ENCODE measurements around the gene RPTOR.

The RPTOR gene

DNA sequence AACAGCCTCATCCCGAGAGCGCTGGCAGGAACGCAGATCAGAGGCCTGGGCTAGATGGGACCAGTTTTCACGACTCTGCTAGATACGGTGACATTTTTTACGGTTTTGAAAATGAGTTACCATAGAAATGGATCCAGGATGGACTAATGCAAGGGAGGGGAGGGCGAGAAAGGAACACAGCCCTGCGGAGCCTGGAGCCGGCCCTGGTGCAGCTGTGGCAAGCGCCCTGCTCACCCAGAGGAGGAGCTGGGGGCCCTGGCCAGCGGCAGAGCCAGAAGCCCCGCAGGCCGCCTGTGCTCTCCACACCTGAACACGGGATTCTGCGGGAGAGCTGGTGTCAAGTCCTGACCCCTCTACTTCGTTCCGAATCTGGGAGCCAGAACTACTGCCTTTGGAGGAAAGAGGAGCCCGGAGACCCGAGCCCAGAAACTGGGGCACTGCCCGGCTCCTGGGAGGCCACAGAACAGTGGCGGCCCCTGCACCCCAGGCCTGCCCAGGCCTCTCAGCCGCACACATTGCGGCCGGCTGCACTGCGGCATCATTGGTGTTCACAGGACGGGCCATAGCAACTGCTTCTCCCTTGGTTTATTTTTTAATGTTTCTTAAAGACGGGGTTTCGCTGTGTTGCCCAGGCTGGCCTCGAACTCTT lies 358.4 kb downstream of the RPTOR start:
- DNase-seq, result no peak

DNA sequence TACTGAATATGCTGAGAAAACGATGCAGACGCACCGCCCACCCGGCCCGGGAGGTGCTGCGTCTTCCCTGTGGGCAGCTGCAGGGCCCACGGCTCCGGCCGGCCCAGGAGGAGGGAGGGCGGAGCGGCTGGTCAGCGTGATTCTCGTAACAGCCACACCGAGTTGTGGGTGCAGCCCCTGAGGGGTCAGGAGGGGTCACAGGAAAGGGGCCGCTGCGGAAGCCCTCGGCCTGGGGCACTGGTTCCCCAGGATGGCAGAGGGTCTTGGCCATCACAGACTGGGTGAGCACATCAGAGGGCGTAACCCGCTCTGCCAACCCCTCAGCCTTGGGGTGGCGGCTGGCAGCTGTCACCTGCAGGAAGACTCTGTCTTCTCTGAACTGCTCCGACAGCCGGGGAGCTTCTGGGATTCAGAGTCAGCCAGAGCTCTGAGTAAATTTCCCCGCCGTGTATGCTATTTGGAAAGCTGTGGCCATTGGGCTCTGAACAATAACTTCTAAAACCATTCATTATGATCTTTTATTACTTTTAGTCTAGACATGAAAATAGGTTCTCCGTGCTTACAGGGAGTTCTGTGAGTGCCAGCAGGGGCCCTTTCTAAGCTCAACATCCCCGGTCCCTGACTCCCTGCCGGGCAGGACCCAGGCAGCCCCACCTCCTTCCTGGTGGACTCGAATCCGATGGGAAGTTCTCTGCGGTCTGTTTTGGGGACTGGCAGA lies 359.6 kb downstream of the RPTOR start:
- no peak for DNase-seq

DNA sequence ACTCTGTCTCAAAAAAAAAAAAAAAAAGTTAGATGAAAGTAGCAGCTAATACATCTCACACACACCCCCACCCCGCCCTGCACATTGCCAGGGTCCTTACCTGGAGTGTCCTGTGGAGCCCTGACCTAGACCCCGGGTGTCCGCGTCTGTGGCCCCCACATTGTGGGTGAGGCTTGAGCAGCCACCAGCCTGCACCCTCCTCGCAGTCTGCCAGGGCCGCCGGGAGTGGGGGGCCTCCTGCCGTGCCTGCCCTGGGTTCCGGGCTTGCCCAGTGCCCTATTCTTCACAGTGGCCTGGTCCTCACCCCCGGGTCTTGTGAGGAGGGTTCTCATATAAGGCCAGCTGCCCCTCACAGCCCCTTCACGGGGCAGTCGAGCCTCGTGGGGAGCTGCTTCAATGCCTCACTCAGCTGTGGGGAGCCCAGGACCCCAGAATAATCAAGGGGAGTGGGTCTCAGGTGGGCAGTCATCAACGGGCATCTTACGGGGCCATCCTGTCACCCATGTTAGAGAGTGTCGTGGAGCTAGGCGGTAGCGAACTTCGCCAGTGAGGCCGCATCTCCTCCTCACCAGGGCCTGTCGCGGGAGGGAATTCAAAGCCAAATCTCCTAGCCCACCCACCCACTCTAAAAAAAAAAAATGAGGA lies 361.1 kb downstream of the RPTOR start:
- DNase-seq, result no peak

DNA sequence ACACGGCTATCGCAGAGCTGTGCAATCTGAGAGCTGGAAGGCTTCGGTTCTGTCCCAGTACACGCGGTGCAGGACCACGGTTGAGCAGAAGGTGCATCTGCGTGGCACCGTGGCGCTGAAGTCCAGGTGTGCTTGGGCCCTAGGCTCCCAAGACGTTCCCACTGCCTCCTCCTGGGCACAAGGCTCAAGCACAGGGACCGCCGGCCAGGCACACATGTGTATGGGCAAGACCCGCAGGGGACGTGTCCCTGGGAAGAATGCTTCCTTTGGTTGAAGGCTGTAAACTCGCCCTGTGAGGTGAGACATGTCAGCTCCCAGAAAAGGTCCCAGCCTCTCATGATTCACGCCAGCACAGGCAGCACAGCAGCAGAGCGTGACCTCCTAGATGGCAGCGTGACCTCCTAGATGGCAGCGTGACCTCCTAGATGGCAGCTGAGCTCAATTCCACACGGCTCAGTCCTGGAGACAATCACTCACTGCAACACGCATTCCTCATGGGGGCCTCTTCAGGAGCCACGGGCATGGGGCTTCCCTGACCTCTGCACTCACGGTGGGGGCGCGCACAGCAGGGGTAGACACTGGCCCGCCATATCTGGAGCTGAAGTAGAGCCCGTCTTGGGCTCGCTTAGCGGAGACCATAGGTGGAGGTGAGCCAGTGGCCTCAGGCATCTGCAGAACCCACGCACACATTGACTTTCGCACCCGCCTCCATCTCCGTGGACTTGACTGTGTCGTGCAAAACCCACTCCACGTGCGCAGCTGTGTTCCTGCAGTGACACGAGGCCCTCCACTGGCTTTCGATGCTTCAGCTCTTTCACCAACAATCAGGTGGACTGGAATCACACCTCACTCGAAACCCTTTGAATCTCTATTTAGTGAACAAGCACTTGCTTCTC lies 362.0 kb downstream of the RPTOR start:
- no peak for DNase-seq

DNA sequence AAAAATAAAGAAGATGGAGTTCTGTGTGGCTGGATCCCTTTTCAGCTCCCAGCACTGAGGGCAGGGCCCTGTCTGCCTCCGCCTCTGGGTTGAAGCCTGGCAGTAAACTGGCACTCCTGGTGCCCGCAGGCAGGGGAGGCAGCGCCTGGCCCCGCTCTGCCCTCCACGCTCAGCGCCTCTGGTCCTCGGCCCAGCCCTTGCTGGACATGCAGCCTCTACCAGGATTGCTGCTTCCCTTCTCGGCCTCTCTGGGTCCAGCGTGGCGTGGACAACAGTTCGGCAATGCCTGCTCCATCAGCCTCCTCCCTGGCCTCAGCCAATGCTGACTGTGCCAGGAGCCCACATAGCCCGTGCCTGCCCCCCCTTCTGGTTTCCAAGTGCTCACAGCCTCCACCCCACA lies 362.6 kb downstream of the RPTOR start:
- no peak for DNase-seq

DNA sequence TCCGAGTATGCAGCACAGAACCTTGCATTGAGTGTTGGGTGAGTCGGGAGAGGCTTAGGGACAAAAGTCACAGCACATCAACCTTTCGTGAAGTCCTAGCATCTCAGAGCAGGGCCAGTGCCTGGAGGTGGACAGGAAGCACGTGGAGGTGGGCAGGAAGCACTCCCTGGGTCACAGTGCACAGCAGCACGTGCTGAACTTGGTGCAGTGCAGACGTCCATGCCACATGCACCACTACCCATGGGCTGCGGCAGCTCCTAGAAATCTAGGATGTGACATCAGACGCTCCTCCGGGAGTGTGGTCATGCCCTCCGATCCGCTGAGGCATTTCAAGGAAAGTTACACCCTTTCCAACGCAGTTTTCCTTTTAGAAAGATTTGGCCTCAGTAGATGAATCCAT lies 363.6 kb downstream of the RPTOR start:
- DNase-seq, result no peak

DNA sequence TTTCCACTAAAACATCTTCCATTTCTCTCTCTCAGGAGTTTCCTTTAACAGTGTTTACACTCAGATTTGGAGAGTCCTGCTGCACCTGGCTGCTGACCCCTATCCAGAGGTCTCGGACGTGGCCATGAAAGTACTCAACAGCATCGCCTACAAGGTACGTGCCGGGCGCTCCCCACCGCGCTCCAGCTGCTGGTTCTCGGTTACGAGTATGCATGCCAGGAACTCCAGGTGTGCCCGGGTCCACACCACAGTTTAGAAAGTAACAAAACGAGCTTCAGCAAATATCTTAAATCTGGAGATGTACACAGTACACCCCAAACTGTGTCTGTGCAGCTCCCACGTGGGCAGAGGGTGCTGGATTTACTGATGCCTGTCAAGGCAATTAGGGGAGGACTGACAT lies 364.1 kb downstream of the RPTOR start:
- no peak for DNase-seq

DNA sequence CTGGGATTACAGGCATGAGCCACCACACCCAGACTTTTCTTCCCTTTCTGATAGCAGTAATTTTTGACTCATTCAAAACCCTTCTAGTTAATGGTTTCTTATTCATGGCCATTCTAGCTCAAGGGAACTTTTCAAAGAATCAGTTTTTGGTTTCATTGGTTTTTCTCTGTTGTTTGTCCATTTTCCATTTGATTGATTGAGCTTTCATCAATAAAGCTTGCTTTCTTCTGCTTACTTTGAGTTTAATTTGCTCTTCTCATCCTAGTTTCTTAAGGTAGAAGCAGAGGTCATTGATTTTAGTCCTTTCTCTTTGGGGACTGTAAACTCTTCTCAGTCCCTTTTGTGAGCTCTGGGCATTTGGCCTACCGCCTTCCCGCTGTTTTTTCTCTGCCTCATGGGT lies 365.0 kb downstream of the RPTOR start:
- DNase-seq, result no peak

DNA sequence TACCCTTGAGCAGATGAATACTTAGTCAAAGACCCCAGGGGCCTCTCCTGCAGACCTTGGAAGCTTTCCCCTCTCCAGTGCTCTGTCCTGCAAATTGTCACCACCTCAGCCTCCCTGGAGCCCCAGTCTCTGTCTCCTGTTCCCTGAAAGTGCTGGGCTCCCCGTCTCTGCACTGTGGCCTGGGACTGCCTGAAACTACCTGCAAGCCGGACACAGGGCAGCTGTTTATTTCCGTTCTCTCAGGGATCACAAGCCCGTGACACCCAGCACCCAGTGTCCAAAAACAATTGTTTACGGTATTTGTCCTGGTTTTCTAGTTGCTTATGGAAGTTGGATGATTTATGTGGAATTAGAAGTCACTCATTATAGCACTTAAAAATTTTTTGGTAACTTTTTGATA lies 365.4 kb downstream of the RPTOR start:
- no peak for DNase-seq

DNA sequence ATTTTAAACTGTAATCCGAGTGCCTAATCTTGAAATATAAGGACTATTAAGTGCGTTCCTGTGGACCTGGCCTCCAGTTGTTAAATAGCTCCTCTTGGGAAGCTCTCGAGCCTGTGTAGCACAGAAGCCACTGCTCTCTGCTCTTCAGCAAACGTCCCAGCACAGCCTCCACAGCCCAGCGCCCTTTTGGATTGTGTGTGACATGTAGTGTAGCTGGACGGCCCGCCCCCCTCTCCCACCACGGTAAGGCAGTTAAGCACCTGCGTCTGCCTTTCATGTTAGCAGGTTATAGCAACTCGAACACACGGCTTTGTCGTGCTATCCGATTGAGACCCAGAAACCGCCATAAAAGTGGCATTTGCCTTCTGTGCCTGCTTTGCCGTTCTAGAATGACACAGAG lies 367.8 kb downstream of the RPTOR start:
- no peak for DNase-seq

DNA sequence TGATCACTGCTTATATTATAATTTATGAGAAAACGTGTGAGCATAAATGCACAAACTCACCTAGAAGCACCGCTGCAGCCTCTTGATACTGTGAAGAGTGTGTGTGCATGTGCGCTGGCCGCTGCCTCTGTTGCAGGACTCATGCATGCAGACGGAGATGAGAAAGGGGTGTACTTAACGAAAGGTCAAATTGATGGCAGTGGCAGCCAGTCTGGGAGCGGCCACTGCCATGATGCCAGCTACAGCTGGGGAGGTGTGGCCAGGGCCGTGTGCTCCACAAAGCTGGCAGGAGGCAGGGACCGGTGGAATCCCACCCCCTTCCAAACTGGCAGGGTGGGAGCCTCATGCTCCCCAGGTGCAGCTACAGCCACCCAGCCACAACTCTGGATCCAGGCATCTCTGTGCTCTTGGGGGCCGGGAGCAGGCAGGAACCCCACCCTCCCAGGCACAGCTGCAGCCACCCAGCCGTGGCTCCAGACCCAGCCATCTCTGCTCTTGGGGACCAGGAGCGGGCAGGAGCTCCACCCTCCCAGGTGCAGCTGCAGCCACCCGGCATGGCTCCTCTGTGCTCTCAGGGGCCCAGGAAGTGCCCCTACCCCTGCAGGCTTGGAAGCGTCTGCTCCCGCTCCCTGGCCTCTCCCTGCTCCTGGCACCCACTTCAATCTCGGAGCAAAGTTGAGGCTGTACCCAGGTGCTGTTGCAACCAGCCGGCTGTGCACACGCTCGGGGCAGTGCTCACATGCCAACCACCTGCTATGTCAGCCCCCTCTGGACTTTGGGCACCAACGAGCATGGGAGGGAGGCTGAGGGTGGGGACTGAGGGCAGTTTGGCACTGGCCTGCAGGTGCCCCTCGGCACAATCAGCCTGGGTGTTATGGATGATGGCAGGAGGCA lies 369.5 kb downstream of the RPTOR start:
- DNase-seq, result no peak

DNA sequence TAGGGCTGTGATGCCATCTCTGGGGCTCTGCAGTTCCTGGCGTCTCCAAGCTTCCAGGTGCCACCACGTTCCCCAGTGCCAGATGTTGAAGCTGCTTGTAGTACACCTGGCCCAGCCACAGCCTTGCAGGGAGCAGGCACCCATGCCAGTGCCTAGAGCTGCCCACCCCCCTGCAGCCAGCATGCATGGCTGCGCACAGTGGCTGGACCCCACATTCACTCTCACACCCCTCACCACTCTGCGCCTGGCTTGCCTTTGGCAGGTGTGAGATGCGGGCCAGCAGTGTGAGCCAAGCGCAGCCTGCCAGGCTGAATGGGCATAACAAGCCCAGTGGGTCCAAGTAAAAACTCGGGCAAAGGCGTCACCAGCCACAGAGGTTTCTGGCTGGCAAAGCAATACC lies 371.6 kb downstream of the RPTOR start:
- no peak for DNase-seq

DNA sequence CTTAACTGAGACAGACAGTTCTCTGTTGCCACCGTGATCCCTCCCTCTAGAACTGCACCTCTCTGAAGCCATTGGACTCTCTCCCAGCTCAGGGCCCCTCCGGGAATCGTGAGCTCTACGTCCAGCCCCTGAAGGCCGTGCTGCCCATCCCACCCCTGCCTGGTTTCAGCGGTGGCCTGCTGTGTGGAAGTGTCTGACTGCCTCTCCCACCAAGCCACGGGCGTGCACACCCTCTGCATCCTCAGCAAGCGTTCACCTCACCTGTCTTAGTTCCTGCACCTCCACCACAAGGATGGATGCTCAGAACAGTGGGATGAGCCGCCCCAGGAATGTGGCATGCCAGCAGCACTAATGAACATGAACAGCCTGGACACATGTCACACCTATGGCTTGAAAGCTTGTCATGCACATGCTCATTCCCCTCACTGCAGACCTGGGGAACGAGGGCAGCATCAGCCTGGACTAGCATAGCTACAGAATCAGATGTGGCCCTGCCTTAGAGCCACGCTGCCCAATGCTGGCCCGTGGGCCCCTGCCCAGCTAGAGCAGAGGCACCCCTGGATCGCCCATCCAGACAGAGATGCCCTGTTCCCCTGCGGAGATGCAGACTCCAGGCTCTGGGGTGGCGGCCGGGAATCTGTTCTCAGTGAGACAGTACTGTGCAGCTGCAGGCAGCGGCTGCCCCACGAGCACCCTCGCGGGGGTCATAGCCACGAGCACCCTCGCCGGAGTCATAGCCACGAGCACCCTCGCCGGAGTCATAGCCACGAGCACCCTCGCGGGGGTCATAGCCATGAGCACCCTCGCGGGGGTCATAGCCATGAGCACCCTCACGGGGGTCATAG lies 373.3 kb downstream of the RPTOR start:
- no peak for DNase-seq

DNA sequence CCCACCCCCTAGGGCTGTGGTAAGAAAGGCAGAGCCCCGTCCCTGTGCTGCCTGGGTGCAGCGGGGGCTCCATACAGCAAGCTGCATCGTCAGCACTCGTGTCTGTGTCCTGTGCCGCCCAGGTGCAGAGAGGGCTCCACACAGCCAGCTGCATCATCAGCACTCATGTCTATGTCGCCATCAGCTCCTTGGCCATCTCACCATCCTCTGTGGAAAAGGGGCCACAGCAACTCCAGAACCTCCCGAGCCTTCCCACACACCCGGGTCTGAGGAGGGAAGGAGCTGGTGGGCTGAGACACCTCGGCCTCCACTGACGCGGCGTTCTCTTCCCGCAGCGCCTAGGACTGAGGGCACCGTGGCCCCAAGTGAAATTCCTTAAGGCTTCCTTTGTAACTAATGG lies 374.1 kb downstream of the RPTOR start:
- no peak for DNase-seq

DNA sequence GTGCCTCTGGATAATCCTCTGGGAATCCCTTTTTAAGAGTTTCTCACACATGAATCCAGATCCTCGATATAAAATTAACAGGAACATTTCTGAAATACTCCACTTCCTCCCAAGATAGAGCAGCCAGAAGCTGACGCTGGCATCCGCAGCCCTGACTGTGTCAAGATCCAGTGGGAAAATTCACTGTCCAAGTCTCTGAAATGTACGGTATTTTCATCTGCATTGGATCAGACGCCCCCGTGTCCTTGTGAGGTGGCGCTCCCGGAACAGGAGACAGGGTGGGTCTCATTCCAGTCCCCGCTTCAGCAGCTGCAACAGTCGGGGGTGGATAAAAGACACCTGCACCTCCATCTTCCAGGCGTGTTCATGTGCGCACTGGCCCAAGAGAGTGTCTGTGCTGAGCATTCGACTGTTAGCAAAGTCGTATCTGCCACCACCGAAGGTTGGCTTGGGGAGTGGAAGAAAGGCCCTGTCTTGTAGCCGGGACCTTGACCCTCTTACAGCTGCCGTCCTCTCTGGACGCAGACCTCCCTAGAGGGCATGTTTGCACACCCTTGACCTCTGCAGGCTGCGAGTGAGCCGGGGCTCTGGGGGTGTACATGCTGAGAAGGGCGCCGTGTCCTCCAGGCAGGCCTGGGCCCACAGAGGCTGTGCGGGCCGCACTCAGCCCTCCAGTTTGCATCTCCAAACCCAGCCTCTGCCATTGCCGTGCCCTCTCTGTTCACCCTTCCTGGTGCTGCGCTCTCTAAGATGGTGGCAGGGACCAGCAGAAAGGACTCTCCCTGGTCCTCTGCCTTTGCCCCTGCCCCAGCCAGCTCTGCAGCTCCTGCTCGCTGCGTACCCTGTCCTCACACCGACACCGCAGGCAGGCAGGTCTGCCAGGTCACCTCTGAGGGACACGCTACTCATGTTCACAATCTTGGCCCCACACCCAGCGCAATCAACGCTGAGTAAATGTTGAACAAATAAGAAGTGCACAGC lies 375.0 kb downstream of the RPTOR start:
- DNase-seq, result no peak

DNA sequence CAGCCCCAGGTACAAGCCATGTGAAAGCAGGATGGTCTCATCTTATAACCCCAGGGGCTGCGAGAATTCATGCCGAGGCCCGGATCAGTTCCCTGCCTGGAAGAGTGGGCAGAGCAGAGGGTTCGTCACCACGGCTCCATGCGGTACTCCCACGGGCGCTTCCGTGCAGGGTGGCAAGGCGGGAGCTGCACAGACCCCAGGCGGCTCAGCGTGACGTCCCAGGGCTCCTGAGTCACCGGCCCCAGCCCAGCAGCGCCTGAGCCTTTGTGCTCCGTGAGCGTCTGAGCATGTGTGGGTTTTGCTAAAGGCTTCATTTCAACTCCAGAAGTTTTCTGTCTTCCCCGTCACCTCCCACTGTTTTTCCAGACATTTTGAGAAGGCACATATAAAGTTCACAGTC lies 375.8 kb downstream of the RPTOR start:
- no peak for DNase-seq

DNA sequence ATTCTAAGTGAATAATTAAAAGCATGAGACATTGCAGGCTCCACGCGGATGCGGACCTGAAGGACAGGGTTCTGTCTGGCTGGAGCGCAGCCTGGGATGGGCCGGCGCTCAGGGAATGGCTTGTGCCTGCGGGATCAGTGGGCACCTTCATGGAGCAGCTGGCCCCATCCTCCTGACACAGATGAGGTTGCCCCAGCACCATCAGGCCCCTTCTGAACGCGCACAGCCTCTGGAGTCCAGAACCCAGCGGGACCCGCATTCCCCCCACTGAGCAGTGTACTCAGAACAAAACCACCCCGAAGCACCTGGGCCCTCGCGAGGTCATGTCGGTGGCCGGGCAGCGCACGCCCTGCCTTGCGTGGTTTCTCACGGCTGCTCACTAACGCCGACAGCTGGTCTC lies 376.5 kb downstream of the RPTOR start:
- no peak for DNase-seq

DNA sequence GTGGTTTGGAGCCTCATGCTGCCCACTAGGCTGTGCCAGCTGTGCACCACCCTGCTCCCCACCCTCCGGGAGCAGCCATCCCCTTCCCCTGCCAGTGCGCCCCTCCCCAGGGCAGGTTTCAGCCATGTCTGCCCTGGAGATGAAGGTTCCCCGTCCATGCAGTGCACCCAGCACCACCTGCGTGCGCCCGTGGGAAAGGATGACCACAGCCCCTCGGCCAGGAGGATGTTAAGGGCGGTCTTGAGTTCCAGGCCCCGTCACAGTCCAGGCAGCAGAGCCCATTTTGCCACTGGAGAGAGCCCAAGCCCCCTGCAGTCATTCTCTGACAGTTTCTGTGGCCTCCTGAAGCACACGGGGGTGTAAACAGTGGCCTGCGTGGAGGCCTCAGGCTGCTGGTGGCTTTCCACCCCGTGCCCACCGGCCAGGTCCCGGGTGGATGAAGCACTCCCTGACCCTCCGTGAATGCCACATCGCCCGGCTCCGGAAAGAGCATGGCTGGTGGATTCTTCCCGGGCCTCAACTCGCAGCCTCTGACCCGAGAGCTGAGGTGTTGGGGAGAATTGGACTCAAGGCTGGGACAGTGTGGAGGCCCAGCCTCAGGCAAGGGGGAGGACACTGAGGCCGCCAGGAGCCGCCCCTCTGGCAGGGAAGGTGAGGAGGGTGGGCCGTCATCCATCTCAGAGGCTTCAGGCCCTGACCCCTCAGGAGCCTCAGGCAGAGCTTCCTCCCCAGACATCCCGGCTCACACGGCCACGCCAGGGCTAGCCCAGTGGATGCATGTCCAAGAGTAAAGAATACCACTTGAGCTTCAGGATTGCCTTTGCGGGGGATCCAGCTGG lies 377.3 kb downstream of the RPTOR start:
- DNase-seq, result no peak

DNA sequence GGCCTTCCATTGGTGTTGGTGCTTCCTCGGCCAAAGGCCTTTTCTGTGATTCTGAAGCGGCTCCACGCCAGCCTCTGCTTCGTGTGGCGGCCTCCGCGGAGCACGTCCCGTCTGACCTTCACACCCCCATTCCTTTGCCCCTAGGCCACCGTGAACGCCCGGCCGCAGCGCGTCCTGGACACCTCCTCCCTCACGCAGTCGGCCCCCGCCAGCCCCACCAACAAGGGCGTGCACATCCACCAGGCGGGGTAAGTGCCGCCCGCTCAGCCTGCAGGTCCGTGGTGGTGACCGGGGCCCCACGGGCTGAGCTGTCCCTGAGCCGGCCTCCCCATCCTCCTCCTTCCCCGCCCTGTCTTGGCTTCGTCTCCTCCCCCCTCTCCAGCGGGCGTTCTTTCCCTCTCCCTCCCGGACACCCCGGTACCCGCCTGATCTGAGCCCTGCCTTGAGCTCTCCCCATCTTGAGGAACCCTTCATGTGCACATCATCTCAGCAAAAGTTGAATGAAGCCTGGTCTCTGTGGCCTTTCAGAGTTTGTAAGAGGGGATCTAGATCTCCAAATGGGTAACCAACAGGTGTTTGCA lies 378.0 kb downstream of the RPTOR start:
- DNase-seq, result no peak

All from NCI-H510A treated with DMSO at 0.1 percent for 48 hours (cell line).